Measurements from ENCODE around the gene ALG13.

ALG13 gene

DNA sequence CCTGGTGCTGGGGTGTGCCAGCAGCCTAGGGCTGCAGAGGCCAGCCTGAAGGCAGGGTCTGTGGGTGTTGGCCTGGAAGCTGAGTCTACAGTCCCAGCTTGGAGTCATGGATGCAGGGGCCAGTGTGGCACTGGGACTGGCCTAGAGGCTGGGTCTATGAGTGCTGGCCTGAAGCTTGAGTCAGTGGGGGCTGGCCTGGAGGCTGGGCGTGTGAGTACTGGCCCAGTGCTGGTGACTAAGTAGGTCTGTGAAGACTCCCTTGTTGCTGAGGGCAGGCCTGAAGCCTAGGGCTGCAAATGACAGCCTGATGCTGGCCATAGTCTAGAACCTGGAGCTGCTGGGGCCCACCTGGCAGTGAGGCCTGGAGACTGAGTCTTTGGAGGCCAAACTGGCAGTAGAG is 31.3 kb upstream of the ALG13 start:
- DNase-seq (ENCODE audit: low read depth in 2 of 2) = no peak
- no peak overlapping the region for H3K4me3 ChIP-seq (replicated peaks in 1 of 2; ENCODE audit: low read depth in 2 of 2, low read length in 2 of 2)
- TF ChIP-seq, protein P1, sequence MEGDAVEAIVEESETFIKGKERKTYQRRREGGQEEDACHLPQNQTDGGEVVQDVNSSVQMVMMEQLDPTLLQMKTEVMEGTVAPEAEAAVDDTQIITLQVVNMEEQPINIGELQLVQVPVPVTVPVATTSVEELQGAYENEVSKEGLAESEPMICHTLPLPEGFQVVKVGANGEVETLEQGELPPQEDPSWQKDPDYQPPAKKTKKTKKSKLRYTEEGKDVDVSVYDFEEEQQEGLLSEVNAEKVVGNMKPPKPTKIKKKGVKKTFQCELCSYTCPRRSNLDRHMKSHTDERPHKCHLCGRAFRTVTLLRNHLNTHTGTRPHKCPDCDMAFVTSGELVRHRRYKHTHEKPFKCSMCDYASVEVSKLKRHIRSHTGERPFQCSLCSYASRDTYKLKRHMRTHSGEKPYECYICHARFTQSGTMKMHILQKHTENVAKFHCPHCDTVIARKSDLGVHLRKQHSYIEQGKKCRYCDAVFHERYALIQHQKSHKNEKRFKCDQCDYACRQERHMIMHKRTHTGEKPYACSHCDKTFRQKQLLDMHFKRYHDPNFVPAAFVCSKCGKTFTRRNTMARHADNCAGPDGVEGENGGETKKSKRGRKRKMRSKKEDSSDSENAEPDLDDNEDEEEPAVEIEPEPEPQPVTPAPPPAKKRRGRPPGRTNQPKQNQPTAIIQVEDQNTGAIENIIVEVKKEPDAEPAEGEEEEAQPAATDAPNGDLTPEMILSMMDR (IDR thresholded peaks at IDR 0.05; ENCODE audit: low read depth, low read length) = no peak

DNA sequence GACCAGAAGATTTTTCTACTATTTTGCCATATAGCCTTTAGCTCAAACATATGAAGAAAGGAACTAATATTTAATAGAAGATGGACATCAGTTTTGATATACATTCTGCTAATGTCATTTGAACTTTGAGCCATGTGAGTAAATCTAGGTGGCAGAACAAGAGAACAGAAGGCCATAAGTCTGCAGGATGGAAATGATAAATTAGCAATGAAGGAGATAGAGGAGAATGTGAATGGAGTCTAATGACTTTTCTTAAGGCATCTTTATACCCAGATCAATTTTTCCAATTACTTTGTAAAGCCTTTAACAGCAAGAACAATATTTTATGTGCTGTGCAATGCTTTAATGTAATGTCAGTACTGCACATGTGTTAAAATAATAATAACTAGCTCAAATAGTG is 30.1 kb upstream of the ALG13 start:
- TF ChIP-seq, protein P1 (IDR thresholded peaks at IDR 0.05; ENCODE audit: low read depth, low read length) = no peak
- no peak overlapping the region for H3K4me3 ChIP-seq (replicated peaks in 1 of 2; ENCODE audit: low read depth in 2 of 2, low read length in 2 of 2)
- DNase-seq (ENCODE audit: low read depth in 2 of 2) = no peak

DNA sequence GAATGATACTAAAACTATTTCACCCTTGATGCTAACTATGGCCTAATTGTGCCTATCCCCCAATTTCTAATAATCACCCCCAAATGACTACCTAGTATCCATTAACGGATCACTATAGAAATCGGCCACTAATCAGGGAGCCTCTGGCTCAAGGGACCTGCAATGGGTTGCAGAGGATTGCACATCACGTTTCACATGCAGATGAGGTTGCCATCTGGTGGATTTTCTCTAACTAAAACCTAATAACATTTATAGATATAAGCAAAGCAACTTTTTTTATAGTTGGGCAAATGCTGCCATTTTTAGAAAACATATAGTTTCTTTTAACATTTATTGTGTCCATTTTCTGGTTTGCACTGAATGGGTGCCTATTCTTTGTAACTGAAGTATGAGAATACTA is 28.3 kb upstream of the ALG13 start:
- TF ChIP-seq, protein P1 (IDR thresholded peaks at IDR 0.05; ENCODE audit: low read depth, low read length) = no peak
- no peak overlapping the region for H3K4me3 ChIP-seq (replicated peaks in 1 of 2; ENCODE audit: low read depth in 2 of 2, low read length in 2 of 2)
- no peak for DNase-seq (ENCODE audit: low read depth in 2 of 2)

DNA sequence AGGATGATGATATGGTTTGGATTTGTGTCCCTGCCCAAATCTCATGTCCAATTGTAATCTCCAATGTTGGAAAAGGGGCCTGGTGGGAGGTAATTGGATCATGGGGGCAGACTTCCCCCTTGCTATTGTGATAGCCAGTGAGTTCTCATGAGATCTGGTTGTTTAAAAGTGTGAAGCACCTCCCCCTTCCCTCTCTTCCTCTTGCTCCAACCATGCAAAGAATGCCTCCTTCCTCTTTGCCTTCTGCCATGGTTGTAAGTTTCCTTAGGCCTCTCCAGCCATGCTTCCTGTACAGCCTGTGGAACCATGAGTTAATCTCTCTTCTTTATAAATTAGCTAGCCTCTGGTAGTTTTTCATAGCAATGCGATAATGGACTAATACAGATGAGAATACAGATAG is 19.7 kb upstream of the ALG13 start:
- TF ChIP-seq, protein P1 (IDR thresholded peaks at IDR 0.05; ENCODE audit: low read depth, low read length) = no peak
- H3K4me3 ChIP-seq (replicated peaks in 1 of 2; ENCODE audit: low read depth in 2 of 2, low read length in 2 of 2) = no peak overlapping the region
- no peak for DNase-seq (ENCODE audit: low read depth in 2 of 2)

DNA sequence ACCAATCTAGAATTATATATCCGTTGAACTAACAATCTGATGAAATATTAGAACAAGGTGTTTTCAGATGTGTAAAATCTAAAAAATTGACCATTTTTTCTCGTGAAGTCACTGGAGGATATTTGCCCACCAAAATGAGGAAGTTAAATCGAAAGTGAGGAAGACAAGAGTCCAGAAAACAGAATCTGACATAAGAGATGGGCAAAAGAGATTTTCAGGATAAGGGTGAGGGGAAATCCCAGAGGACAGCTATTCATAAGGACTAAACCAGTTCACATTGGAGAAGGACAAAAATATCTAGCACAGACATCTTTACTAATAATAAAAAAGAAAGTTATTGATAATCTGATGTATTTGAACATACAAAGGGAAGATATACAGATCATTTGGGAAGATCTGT is 18.7 kb upstream of the ALG13 start:
- H3K4me3 ChIP-seq (replicated peaks in 1 of 2; ENCODE audit: low read depth in 2 of 2, low read length in 2 of 2) = no peak overlapping the region
- TF ChIP-seq, protein P1 (IDR thresholded peaks at IDR 0.05; ENCODE audit: low read depth, low read length) = no peak
- no peak for DNase-seq (ENCODE audit: low read depth in 2 of 2)

DNA sequence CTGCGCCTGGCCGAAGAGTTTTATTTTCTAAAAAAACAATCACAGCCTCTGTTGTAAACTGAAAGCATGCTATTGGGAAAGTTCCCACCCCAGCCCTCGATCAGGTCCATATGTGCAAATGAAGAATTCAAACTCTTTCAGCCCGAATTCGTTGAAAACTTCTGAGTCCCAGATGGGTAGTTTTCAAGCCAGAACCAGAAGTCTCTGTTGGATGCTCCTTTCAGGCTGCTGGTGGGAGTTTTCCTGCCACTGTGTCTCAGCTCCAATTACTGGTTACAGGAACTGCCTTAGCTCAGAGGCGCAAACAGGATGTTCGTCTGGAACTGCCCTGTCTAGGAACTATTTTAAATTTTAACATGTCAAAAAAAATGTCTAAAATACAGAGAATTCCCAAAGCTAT is 9.3 kb upstream of the ALG13 start:
- no peak overlapping the region for H3K4me3 ChIP-seq (replicated peaks in 1 of 2; ENCODE audit: low read depth in 2 of 2, low read length in 2 of 2)
- TF ChIP-seq, protein P1 (IDR thresholded peaks at IDR 0.05; ENCODE audit: low read depth, low read length) = no peak
- DNase-seq (ENCODE audit: low read depth in 2 of 2) = peak; percentile 14 to 40

DNA sequence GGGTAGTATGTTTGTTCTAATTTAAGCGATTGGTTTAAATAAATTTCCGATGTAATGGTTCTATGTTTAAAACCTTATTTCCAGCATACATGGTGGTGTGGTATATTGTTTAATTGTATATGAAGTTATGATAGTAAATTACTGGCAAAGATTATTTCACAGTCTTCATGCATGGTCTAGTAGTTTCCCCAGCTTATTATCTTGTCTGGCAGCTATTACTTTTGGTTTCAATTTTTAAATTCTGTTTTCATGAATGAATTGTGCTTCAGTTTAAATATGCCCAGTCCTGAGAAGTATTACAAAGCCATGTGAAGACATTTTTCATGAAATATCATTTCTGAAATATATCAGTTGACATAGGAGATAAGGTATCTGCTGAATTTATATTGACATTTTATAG is 6.3 kb downstream of the ALG13 start:
- DNase-seq (ENCODE audit: low read depth in 2 of 2) = no peak
- TF ChIP-seq, protein P1 (IDR thresholded peaks at IDR 0.05; ENCODE audit: low read depth, low read length) = no peak
- no peak overlapping the region for H3K4me3 ChIP-seq (replicated peaks in 1 of 2; ENCODE audit: low read depth in 2 of 2, low read length in 2 of 2)

Data from cardiac fibroblast (primary cell).